Left renal pelvis (tissue), 4 donors: Measurements from ENCODE around the gene ZACN. TPM values are rescaled to one million over a fixed set of nuclear protein-coding genes. Genes with fewer than 3 reads are reported as not detected.
"Not testable (repeated sequence)": the region's sequence is repeated elsewhere in the genome, so short reads cannot be mapped to it uniquely, and the experiment has no call there.

Experiments used
- DNase-seq, 4 donors: peaks; one replicate each; pipeline ENCODE4 v3.0.0-alpha.2; 2013; ENCODE audit warnings: low read depth in 4 of 4, low spot score in 3 of 4
- polyA plus RNA-seq, 4 donors: library from polyadenylated mRNA; unstranded; fragments of 120-200 nt; gene quantifications; one replicate each; pipeline ENCODE4 v1.2.1, GENCODE V29; 2013; ENCODE audit not compliant: insufficient read length in 4 of 4

The ZACN gene
- polyA plus RNA-seq: 10 to 100 TPM in 2 of 4 donors, 1 to 10 TPM in 1, under 1 TPM in 1; 0.55 to 29.1 (median 7.2) TPM

- no peak for DNase-seq
These were observed at the start of gene ZACN for GRCh38 chr17:76078860-76079534. Gene ZACN (plus strand): TSS chr17:76079182. CDS start chr17:76079265, 83 bp downstream.

GRCh38 chr17:76032073-76032779 is 46.8 kb upstream of the ZACN start:
- DNase-seq: no peak

GRCh38 chr17:76032780-76033108 is 46.2 kb upstream of the ZACN start:
- no peak for DNase-seq

DNA sequence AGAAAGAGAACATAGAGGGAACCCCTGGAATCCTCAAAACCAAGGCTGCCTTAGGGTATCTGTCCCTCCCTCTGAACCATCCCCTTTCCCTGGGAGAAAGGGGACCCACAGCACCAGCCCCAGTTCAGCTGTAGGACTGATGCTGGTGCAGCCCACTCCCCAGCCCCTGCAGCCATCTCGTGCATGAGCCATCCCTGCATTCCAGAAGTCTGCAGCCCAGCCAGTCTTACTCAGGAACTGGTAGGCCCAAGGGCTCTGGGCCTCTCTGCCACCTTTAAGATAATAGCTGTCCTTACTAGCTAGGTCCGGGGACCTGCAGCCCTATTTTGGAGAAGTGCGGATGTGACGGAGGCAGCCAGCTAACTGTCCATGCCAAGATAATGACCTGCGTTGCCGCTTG is 45.8 kb upstream of the ZACN start:
- no peak for DNase-seq

DNA sequence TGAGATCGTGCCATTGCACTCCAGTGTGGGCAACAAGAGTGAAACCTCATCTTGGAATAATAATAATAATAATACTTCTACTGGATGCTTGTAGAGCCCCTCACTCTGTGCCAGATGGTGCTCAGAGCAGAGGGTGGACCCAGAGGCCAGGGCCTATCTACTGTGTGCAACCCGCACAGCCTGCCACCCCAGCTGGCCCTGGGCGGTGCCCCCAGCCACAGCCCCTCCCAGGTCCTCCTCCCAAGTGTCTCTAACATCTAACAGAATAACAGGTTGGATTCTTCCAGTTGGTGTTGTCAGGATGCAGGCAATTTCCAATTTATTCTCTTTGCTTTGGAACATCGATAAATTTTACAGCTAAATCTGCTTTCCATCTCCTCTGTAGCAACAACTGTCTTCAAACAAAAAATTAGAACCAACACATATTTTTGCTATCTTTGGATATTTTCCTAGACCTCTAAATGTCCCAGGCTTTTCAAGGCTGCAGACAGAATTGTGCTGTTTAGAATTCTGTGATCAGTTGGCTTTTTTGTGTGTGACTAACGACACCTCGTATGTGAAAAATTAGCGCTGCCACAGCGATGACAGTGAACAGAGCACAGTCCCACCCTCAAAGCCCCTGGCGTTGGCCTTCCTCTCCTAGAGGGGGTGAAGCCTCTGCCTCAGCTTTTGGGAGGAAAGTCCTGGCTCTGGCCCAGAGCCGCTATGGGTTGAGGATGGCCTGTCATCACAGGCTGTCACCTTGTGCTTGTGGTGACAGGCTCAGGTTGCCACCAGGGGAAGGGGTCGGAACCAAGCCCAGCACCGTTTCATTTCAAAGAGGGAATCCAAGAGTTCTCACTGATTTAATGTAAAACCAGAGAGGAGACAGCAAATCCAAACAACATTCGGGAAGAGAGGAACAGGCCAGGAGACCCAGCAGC is 44.3 kb upstream of the ZACN start:
- DNase-seq: no peak

- no peak for DNase-seq
These were observed 42.3 kb upstream of the ZACN start for GRCh38 chr17:76036497-76037261.

- no peak for DNase-seq
These were observed 40.9 kb upstream of the ZACN start for GRCh38 chr17:76038050-76038449.

DNA sequence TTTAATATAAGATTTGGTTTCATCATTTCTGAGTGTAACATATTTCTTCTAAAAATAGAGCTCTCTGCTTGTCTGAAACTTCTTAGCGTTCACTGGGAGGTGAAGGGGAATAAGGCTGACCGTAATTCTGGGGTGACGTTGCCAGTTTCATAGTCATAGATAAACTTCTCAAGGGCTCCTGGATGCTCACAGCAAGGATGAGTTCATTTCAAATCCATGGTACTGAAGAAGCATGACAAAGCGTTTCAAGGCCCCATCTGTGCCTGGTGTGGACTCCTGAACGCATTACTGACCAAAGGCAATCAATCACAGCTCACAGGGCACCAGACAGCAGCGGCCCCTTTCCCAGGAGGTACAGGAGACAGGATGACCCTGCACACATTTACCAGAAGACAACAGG is 39.9 kb upstream of the ZACN start:
- no peak for DNase-seq

GRCh38 chr17:76040376-76040775 is 38.6 kb upstream of the ZACN start:
- DNase-seq: no peak

DNA sequence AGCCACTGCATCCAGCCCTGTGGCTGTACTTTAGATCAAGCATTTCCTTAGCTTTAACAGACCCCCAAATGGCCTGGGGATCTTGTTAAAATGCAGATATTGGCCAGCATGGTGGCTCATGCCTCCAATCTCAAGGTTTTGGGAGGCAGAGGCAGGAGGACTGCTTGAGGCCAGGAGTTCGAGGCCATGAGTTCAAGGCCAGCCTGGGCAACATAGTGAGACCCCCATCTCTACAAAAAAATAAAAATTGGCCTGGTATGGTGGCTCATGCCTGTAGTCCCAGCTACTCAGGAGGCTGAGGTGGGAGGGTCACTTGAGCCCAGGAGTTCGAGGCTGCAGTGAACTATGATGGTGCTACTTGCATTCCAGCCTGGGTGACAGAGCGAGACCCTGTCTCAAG is 36.1 kb upstream of the ZACN start:
- DNase-seq: not testable (repeated sequence)

GRCh38 chr17:76044475-76045007 is 34.4 kb upstream of the ZACN start:
- DNase-seq: not testable (repeated sequence)

DNA sequence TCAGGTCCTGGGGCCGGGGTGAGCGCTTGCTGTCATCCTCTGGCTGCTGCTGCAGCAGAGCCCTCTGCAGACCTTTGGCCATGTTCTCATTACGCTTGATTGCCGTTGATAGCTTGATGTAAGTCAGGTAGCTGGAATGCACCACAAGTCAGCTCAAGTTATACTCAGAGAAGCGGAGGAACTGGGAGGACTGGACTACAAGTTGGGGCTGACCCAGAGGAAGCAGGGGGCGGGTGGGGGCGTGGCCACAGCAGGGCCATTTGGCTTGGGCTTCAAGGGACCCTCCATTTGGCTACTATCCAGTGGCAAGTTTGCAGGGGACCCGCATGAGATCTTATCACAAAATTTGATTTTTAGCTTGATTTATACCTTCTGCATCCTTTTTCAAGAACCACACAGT is 32.9 kb upstream of the ZACN start:
- DNase-seq: no peak

- no peak for DNase-seq
These were observed 30.9 kb upstream of the ZACN start for GRCh38 chr17:76048025-76048605.

- no peak for DNase-seq
These were observed 30.3 kb upstream of the ZACN start for GRCh38 chr17:76048711-76049110.

- no peak for DNase-seq
These were observed 29.7 kb upstream of the ZACN start for GRCh38 chr17:76049239-76049638.

DNA sequence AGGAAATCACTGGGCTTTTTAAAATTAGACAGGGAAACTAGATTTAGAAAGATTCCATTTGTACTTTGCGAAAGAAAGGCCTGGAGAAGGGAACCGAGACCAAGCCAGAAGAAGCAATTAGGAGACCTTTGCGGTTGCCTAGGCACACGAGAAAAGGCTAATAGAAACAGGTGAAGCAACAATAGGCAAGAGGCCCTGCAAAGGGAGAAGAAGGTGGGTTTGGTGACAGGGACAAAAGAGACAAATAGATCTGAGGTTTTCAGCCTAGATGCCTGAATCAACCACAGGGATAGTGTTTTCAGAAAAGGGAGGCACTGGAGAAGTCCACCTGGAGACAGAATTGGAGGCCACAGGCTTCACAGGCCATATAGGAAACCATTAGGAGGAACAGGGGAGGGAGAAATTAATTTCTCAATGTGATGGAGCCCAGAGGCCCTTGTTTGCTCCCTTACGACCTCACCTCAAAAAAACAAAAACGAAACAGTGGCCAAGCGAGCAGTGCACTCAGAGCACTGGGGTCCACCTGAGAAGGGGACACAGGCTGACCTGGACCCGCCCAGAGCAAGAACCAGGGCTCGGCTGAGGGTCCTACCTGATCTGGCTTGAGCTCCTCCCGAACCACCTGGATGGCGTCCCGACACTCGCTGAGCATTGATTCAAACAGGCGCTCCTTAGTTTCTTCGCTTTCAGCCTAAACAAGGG is 29.0 kb upstream of the ZACN start:
- no peak for DNase-seq

GRCh38 chr17:76050538-76051467 is 28.2 kb upstream of the ZACN start:
- DNase-seq: no peak

- DNase-seq: no peak
These were observed 27.4 kb upstream of the ZACN start for GRCh38 chr17:76051561-76051960.
